Activated T-cell treated with anti-CD3 and anti-CD28 coated beads, Interleukin-2, amount 50 U/mL, for 4 hours (primary cell): Measurements from ENCODE around the gene MYO15B. TPM values are rescaled to one million over a fixed set of nuclear protein-coding genes. Genes with fewer than 3 reads are reported as not detected.
A peak's percentile ranks its signal among the peaks of the same experiment; 100 is the strongest.
"Not testable (repeated sequence)": the region's sequence is repeated elsewhere in the genome, so short reads cannot be mapped to it uniquely, and the experiment has no call there.

ENCODE experiments used
- ATAC-seq, 2 donors: fragments of 200-7000 bp; cut with Tn5 transposase; one replicate each; pipeline ENCODE4 v1.10.0; 2021
- DNase-seq: peaks from one replicate; pipeline ENCODE4 v3.0.0-alpha.2; 2020
- H3K27me3 Mint-ChIP-seq: one replicate; pipeline ENCODE4 v1.8.0; 2021; ENCODE audit warnings: low read depth, mixed read lengths
- H3K36me3 Mint-ChIP-seq: one replicate; pipeline ENCODE4 v1.8.0; 2022; ENCODE audit warnings: mixed read lengths; ENCODE audit not compliant: insufficient read depth
- H3K4me1 Mint-ChIP-seq: one replicate; pipeline ENCODE4 v1.8.0; 2021; ENCODE audit warnings: low read depth, mixed read lengths
- H3K4me3 Mint-ChIP-seq: one replicate; pipeline ENCODE4 v1.8.0; 2021; ENCODE audit warnings: mild to moderate bottlenecking, moderate library complexity, mixed read lengths
- H3K9me3 Mint-ChIP-seq: one replicate; pipeline ENCODE4 v1.8.0; 2021; ENCODE audit warnings: mixed read lengths
- total RNA-seq, 3 donors: library from RNA; stranded (reverse); gene quantifications; one replicate each; pipeline ENCODE4 v1.2.1, GENCODE V29; 2021

MYO15B gene
- total RNA-seq, 3 donors from 2014 or later: 9.3 to 29.6 (median 14.0) TPM

DNA sequence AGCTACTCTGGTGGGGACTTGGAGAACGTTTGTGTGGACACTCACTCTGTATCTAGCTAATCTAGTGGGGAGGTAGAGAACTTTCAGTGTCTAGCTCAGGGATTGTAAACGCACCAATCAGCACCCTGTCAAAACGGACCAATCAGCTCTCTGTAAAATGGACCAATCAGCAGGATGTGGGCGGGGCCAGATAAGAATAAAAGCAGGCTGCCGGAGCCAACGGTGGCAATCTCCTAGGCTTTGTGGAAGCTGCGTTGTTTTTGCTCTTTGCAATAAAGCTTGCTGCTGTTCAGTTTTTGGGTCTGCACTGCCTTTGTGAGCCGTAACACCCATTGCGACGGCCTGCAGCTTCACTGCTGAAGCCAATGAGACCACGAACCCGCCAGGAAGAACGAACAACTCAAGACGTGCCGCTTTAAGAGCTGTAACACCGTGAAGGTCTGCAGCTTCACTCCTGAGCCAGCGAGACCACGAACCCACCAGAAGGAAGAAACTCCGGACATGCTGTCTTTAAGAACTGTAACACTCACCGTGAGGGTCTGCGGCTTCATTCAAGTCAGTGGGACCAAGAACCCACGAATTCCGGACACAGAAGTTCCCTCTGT, 6.4 kb upstream of the MYO15B start:
- H3K36me3 Mint-ChIP-seq, H3K9me3 Mint-ChIP-seq, H3K4me1 Mint-ChIP-seq, H3K27me3 Mint-ChIP-seq: not testable (repeated sequence)
- H3K4me3 Mint-ChIP-seq: peak overlapping the region; percentile 72
- DNase-seq (peak; percentile 33), ATAC-seq (peak; percentile 65 to 76)

GRCh38 chr17:75583197-75583596, 4.4 kb upstream of the MYO15B start:
- H3K27me3 Mint-ChIP-seq, H3K4me3 Mint-ChIP-seq, ATAC-seq, H3K36me3 Mint-ChIP-seq, DNase-seq, H3K4me1 Mint-ChIP-seq, H3K9me3 Mint-ChIP-seq: not testable (repeated sequence)

GRCh38 chr17:75584849-75585175, 2.8 kb upstream of the MYO15B start:
- peaks cover 3% of the 10 kb centered on the region for H3K9me3 Mint-ChIP-seq
- peaks cover 5% of the 10 kb centered on the region for H3K27me3 Mint-ChIP-seq
- no peak for DNase-seq
- H3K4me1 Mint-ChIP-seq: peaks cover 8% of the 10 kb centered on the region
- H3K36me3 Mint-ChIP-seq: no peaks in the 10 kb centered on the region
- ATAC-seq: no peak
- no peak overlapping the region for H3K4me3 Mint-ChIP-seq

DNA sequence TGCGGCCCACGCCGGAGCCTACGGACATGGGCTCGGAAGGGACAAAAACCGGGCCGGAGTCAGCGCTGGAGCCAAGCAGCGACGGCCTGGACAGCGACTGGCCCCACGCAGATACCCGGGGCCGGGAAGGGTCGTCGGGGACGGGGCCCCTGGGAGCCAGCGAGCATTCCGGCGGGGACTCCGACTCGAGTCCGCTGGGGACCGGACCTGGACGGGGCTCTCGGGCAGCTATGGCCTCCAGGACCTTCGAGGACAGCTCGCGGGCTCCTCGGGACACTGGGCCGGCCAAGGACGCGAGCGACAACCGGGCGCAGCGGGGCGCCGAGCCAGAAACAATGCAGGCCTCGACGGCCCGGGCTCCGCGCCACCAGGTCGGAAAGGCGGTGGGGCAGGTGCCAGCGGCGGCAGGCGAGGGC, 1.0 kb downstream of the MYO15B start:
- Mint-ChIP-seq H3K36me3 (no peaks in the 10 kb centered on the region), H3K27me3 (peaks cover 2% of the 10 kb centered on the region), H3K4me1 (peaks cover 7% of the 10 kb centered on the region), H3K4me3 (peak overlapping the region; percentile 49), H3K9me3 (no peaks in the 10 kb centered on the region)
- DNase-seq: no peak
- peak; percentile 29 for ATAC-seq

GRCh38 chr17:75589012-75589918, 1.7 kb downstream of the MYO15B start:
- peaks cover 2% of the 10 kb centered on the region for H3K27me3 Mint-ChIP-seq
- H3K36me3 Mint-ChIP-seq: no peaks in the 10 kb centered on the region
- peak overlapping the region; percentile 74 for H3K4me3 Mint-ChIP-seq
- DNase-seq (peak; percentile 93), ATAC-seq (peak; percentile 84 to 91)
- H3K4me1 Mint-ChIP-seq: peaks cover 7% of the 10 kb centered on the region
- no peaks in the 10 kb centered on the region for H3K9me3 Mint-ChIP-seq

- ATAC-seq (no peak), DNase-seq (no peak)
- H3K27me3 Mint-ChIP-seq: peaks cover 2% of the 10 kb centered on the region
- H3K9me3 Mint-ChIP-seq: no peaks in the 10 kb centered on the region
- H3K4me3 Mint-ChIP-seq: peak overlapping the region; percentile 8
- H3K4me1 Mint-ChIP-seq: peaks cover 7% of the 10 kb centered on the region
- no peaks in the 10 kb centered on the region for H3K36me3 Mint-ChIP-seq
Measured at GRCh38 chr17:75589919-75590303, 2.3 kb downstream of the MYO15B start.

DNA sequence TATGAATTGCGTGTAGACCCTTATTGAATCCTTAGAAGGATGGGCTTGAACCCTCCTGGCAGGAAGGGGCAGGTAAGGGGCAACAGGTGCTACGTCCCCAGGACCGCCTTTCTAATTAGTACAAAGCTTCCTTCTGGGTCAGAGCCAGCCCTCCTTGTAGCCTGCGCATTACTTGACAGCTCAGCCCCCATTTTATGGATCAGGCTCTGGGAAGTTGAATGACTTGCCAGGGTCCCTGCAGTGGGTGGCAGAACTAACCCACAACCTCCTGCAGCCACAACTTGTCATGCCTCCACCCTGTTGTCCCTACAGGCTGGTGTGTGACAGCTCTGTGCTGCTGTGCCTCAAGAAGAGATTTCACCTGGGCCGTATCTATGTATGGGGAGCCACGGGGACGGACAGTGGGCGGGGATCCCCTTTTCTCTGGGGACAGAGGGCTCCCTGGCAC, 2.7 kb downstream of the MYO15B start:
- peak overlapping the region; percentile 8 for H3K4me3 Mint-ChIP-seq
- no peaks in the 10 kb centered on the region for H3K36me3 Mint-ChIP-seq
- no peaks in the 10 kb centered on the region for H3K9me3 Mint-ChIP-seq
- H3K4me1 Mint-ChIP-seq: peaks cover 7% of the 10 kb centered on the region
- ATAC-seq (no peak), DNase-seq (no peak)
- H3K27me3 Mint-ChIP-seq: peaks cover 2% of the 10 kb centered on the region

DNA sequence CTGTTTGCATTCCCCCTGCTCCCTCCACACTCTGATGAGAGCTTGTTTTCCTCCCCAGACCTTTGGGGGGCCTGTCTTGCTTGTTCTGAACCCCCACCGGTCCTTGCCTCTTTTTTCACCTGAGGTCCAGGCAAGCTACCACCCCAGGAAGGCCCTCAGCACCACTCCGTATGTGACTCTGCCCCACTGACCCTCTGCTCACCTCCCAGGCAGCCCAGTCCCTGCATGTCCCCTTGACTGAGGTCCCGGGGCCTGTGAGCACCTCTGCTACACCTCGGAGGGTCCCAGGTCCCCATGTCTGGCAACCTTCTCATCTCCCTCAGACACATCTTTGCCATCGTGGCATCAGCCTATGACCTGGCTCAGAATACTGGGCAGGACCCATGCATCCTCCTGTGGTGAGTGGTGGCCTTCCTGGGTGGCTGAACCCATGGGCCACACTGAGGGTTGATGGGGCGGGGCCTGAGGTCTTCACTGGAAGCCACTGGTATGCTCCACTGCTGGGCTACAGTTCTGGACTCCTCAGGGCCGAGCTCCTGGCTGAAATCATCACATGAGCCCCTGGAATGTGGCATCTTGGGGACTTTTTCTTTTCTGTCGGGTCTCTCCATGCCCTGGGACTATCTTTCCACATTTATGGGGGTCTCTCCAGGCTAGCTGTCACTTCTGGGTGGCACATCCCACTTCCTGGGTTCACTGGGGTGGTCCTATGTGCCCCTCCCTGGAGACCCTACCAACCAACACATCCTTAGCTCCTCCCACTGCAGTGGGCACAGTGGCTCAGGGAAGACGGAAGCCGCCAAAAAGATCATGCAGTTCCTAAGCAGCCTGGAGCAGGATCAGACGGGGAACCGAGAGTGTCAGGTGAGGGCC, 3.5 kb downstream of the MYO15B start:
- Mint-ChIP-seq H3K4me3 (peak overlapping the region; percentile 6), H3K36me3 (no peaks in the 10 kb centered on the region), H3K4me1 (peaks cover 7% of the 10 kb centered on the region), H3K27me3 (peaks cover 2% of the 10 kb centered on the region), H3K9me3 (no peaks in the 10 kb centered on the region)
- DNase-seq (no peak), ATAC-seq (no peak)

- Mint-ChIP-seq H3K4me1 (peaks cover 7% of the 10 kb centered on the region), H3K27me3 (no peaks in the 10 kb centered on the region), H3K9me3 (no peaks in the 10 kb centered on the region), H3K36me3 (no peaks in the 10 kb centered on the region), H3K4me3 (no peak overlapping the region)
- DNase-seq: no peak
- ATAC-seq: no peak
Measured at GRCh38 chr17:75591722-75592302, 4.2 kb downstream of the MYO15B start.

DNA sequence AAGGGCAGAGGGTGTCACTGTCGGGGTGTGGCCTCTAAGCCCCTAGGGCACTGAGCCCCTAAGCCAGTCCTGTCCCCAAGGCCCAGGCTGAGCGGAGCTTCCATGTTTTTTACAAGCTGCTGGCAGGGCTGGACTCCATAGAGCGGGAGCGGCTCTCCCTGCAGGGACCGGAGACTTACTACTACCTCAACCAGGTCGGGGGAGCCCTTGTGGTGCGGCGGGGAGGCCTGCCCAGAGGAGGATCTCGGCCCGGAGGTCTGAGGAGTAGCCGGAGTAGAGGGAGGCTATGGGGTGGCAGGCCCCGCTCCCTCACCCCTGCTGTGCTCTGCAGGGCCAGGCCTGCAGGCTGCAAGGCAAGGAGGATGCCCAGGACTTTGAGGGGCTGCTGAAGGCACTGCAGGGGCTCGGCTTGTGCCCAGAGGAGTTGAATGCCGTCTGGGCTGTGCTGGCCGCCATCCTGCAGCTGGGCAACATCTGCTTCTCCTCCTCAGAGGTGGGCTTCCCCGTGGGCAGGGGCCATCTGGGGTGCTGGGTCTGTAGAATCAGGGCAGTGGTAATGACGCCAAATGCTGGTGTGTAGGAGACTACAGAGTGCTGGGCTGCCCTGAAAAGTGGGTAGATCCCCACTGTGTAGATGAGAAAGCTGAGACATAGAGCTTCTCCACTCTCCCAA, 4.9 kb downstream of the MYO15B start:
- no peaks in the 10 kb centered on the region for H3K9me3 Mint-ChIP-seq
- DNase-seq: no peak
- H3K27me3 Mint-ChIP-seq: no peaks in the 10 kb centered on the region
- no peak for ATAC-seq
- H3K36me3 Mint-ChIP-seq: no peaks in the 10 kb centered on the region
- peaks cover 7% of the 10 kb centered on the region for H3K4me1 Mint-ChIP-seq
- no peak overlapping the region for H3K4me3 Mint-ChIP-seq

- not testable (repeated sequence) for H3K36me3 Mint-ChIP-seq, DNase-seq, ATAC-seq, H3K4me3 Mint-ChIP-seq, H3K9me3 Mint-ChIP-seq, H3K4me1 Mint-ChIP-seq, H3K27me3 Mint-ChIP-seq
Measured at GRCh38 chr17:75593430-75593829, 5.8 kb downstream of the MYO15B start.

DNA sequence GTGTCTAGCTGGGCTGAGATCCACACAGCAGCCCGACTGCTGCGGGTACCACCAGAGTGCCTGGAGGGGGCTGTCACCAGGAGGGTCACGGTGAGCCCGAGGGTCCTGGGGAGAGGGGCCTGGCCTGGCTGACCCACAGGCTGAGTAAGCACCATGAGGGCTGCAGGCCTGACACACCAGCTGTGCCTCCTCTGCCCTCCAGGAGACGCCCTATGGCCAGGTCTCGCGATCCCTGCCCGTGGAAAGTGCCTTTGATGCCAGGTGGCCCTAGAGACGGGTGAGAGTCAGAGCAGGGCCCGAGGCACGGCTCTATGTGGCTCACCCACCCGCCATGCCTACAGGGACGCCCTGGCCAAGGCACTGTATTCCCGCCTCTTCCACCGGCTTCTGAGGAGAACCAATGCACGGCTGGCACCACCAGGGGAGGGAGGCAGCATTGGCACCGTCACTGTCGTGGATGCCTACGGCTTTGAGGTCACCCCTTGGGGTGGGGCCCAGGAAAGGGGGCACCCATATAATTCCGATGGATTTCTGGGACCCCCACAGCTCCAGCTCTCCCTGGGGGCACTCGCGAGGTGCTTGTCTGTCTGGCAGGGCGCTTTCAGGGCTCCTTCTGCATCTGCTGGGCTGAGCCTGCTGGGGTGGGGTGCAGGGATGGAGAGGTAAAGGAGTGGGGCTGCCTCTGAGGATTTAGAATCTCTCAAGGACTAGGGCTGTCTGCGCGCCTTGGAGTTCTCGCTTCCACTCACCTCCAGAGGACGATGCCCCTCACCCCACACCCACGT, 7.1 kb downstream of the MYO15B start:
- H3K4me1 Mint-ChIP-seq: peaks cover 7% of the 10 kb centered on the region
- no peaks in the 10 kb centered on the region for H3K27me3 Mint-ChIP-seq
- no peak for DNase-seq
- H3K36me3 Mint-ChIP-seq: no peaks in the 10 kb centered on the region
- no peaks in the 10 kb centered on the region for H3K9me3 Mint-ChIP-seq
- no peak overlapping the region for H3K4me3 Mint-ChIP-seq
- ATAC-seq: no peak

GRCh38 chr17:75595284-75595919, 7.8 kb downstream of the MYO15B start:
- peaks cover 6% of the 10 kb centered on the region for H3K4me1 Mint-ChIP-seq
- H3K27me3 Mint-ChIP-seq: no peaks in the 10 kb centered on the region
- H3K9me3 Mint-ChIP-seq: no peaks in the 10 kb centered on the region
- no peak for DNase-seq
- H3K36me3 Mint-ChIP-seq: no peaks in the 10 kb centered on the region
- no peak overlapping the region for H3K4me3 Mint-ChIP-seq
- ATAC-seq: no peak
